A549 (cell line): ENCODE results near the gene TRAPPC10. TPM values are rescaled to one million over a fixed set of nuclear protein-coding genes. Genes with fewer than 3 reads are reported as not detected.
A peak's percentile ranks its signal among the peaks of the same experiment; 100 is the strongest.

Experiments used
- ATAC-seq, 2 experiments: fragments of 200-7000 bp in 1 of 2; fragments of >200 bp in 1 of 2; cut with Nextera tagmentation in 1 of 2; cut with Tn5 transposase in 1 of 2; 3 replicates each; pipeline versions ENCODE4 v1.8.0 to v1.9.1; 2018 to 2020; ENCODE audit warnings: mild to moderate bottlenecking in 1 of 2, moderate library complexity in 1 of 2
- CTCF ChIA-PET: fragments of 300-600 bp; sonication (Branson Sonifier 250); formaldehyde crosslinking; extraction: SDS; loops from one replicate; lab custom pipeline; 2021; ENCODE audit warnings: antibody characterized with exemption, inconsistent platforms; lab: Yijun Ruan, JAX
- POLR2A ChIA-PET: fragments of 350-600 bp; formaldehyde crosslinking; extraction: SDS; loops from one replicate; lab custom pipeline; 2021; ENCODE audit warnings: antibody characterized with exemption, inconsistent platforms; lab: Yijun Ruan, JAX
- DNase-seq, 2 experiments: peaks; one replicate each; pipeline versions ENCODE4 v3.0.0 to v3.0.0-alpha.2; 2011 to 2016; ENCODE audit warnings: low read depth in 1 of 2, low spot score in 1 of 2
- FAIRE-seq: peaks from 2 replicates; lab custom pipeline; 2011; peaks lifted over from hg19 to GRCh38; lab: Jason Lieb, UNC
- H3K27ac ChIP-seq, 2 experiments: fragments of >200 bp; sonication (Bioruptor Twin); formaldehyde crosslinking; 3 replicates each; pipeline ENCODE4 v1.5.1; 2016 to 2017
- H3K4me1 ChIP-seq: fragments of >200 bp; sonication (Bioruptor Twin); formaldehyde crosslinking; 3 replicates; pipeline ENCODE4 v1.6.1; 2016
- H3K4me2 ChIP-seq: fragments of >200 bp; sonication (Bioruptor Twin); formaldehyde crosslinking; 3 replicates; pipeline ENCODE4 v1.6.1; 2016
- H3K4me3 ChIP-seq: fragments of >200 bp; sonication (Bioruptor Twin); formaldehyde crosslinking; 3 replicates; pipeline ENCODE4 v1.5.1; 2016
- H3K9me3 ChIP-seq: fragments of >200 bp; sonication (Bioruptor Twin); formaldehyde crosslinking; 3 replicates; pipeline ENCODE4 v1.6.1; 2016
- BHLHE40 ChIP-seq: IDR thresholded peaks from 2 replicates; pipeline ENCODE4 v1.6.1; 2012; ENCODE audit warnings: low read depth, low read length, inconsistent platforms
- CBX2 ChIP-seq: fragments of 200-600 bp; sonication (generic); IDR thresholded peaks from 2 replicates; pipeline ENCODE4 v1.6.1; 2016; ENCODE audit warnings: low read depth, mild to moderate bottlenecking, borderline replicate concordance
- CEBPB ChIP-seq, 2 experiments: fragments of >200 bp in 1 of 2; sonication (Bioruptor Twin) in 1 of 2; formaldehyde crosslinking in 1 of 2; IDR thresholded peaks; 2 replicates each; pipeline ENCODE4 v1.6.1; 2012 to 2016
- CHD2 ChIP-seq: fragments of 150-350 bp; IDR thresholded peaks from 2 replicates; pipeline ENCODE4 v1.6.1; 2014; ENCODE audit warnings: low read length; ENCODE audit not compliant: partially characterized antibody
- E2F6 ChIP-seq: IDR thresholded peaks from 2 replicates; pipeline ENCODE4 v1.6.1; 2012; ENCODE audit warnings: low read depth, borderline replicate concordance
- FOSB ChIP-seq: fragments of 250-450 bp; sonication (Bioruptor Pico); IDR thresholded peaks from 2 replicates; pipeline ENCODE4 v1.5.0; 2020; ENCODE audit warnings: mild to moderate bottlenecking, moderate library complexity
- FOSL2 ChIP-seq, 2 experiments: fragments of 450-650 bp in 1 of 2; fragments of >200 bp in 1 of 2; sonication (Bioruptor Twin) in 1 of 2; formaldehyde crosslinking; IDR thresholded peaks; 2 replicates each; pipeline versions ENCODE4 v1.5.0 to v1.6.1; 2016 to 2020; ENCODE audit warnings: mild to moderate bottlenecking in 1 of 2, moderate library complexity in 1 of 2
- FOXS1 ChIP-seq: fragments of 250-450 bp; sonication (Bioruptor Pico); IDR thresholded peaks from 2 replicates; pipeline ENCODE4 v1.5.0; 2020; ENCODE audit warnings: mild to moderate bottlenecking, moderate library complexity
- HDAC2 ChIP-seq: fragments of 200-600 bp; sonication (generic); IDR thresholded peaks from 2 replicates; pipeline ENCODE4 v1.6.1; 2016
- HEYL ChIP-seq: fragments of 250-450 bp; sonication (Bioruptor Pico); IDR thresholded peaks from 2 replicates; pipeline ENCODE4 v1.8.0; 2021; ENCODE audit warnings: mild to moderate bottlenecking, moderate library complexity
- HMGXB4 ChIP-seq: fragments of 250-450 bp; sonication (Bioruptor Pico); IDR thresholded peaks from 2 replicates; pipeline ENCODE4 v1.5.0; 2021; ENCODE audit warnings: mild to moderate bottlenecking, moderate library complexity, borderline replicate concordance
- HOXB5 ChIP-seq: fragments of 250-450 bp; sonication (Bioruptor Pico); IDR thresholded peaks from 2 replicates; pipeline ENCODE4 v1.5.0; 2020; ENCODE audit warnings: mild to moderate bottlenecking, moderate library complexity
- JUNB ChIP-seq: fragments of >200 bp; sonication (Bioruptor Twin); formaldehyde crosslinking; IDR thresholded peaks from 2 replicates; pipeline ENCODE4 v1.6.1; 2016
- KDM1A ChIP-seq: fragments of 200-600 bp; sonication (generic); IDR thresholded peaks from 2 replicates; pipeline ENCODE4 v1.6.1; 2016; ENCODE audit warnings: low read depth, mild to moderate bottlenecking
- KDM5A ChIP-seq: fragments of 200-600 bp; sonication (generic); IDR thresholded peaks from 2 replicates; pipeline ENCODE4 v1.6.1; 2016; ENCODE audit warnings: antibody characterized with exemption, mild to moderate bottlenecking
- MAX ChIP-seq: IDR thresholded peaks from 2 replicates; pipeline ENCODE4 v1.6.1; 2012
- MAZ ChIP-seq: fragments of 150-350 bp; IDR thresholded peaks from 2 replicates; pipeline ENCODE4 v1.6.1; 2014; ENCODE audit warnings: antibody characterized with exemption, low read depth, low read length, borderline replicate concordance
- MYC ChIP-seq: IDR thresholded peaks from 2 replicates; pipeline ENCODE4 v1.6.1; 2012; ENCODE audit warnings: mild to moderate bottlenecking, inconsistent platforms, low read length, improper control_type of control experiment, borderline replicate concordance
- NFE2L2 ChIP-seq: fragments of 150-350 bp; conservative IDR thresholded peaks from 2 replicates; pipeline ENCODE4 v1.6.1; 2014; ENCODE audit warnings: low read length
- NPAS2 ChIP-seq: fragments of 250-450 bp; sonication (Bioruptor Pico); IDR thresholded peaks from 2 replicates; pipeline ENCODE4 v1.8.0; 2022; ENCODE audit warnings: mild to moderate bottlenecking, moderate library complexity, borderline replicate concordance
- PBX3 ChIP-seq: IDR thresholded peaks from 2 replicates; pipeline ENCODE4 v1.6.1; 2012
- POLR2A ChIP-seq: IDR thresholded peaks from 2 replicates; pipeline ENCODE4 v1.6.1; 2012; ENCODE audit warnings: mild to moderate bottlenecking, low read length
- RAD21 ChIP-seq, 2 experiments: fragments of >200 bp in 1 of 2; sonication (Bioruptor Twin) in 1 of 2; formaldehyde crosslinking in 1 of 2; IDR thresholded peaks in 1 of 2; conservative IDR thresholded peaks in 1 of 2; 2 replicates in 1 of 2; 3 replicates in 1 of 2; pipeline ENCODE4 v1.6.1; 2012 to 2018; ENCODE audit warnings: inconsistent platforms in 1 of 2
- RCOR1 ChIP-seq: fragments of 150-350 bp; IDR thresholded peaks from 2 replicates; pipeline ENCODE4 v1.6.1; 2014; ENCODE audit warnings: antibody characterized with exemption, low read length, low read depth
- RFX5 ChIP-seq: fragments of 450-650 bp; IDR thresholded peaks from 2 replicates; pipeline ENCODE4 v1.7.1; 2014; ENCODE audit warnings: antibody characterized with exemption, mild to moderate bottlenecking, moderate library complexity
- SMC3 ChIP-seq: fragments of >200 bp; sonication (Bioruptor Twin); formaldehyde crosslinking; IDR thresholded peaks from 3 replicates; pipeline ENCODE4 v1.6.1; 2018; ENCODE audit warnings: inconsistent platforms
- USF2 ChIP-seq: fragments of 450-650 bp; IDR thresholded peaks from 2 replicates; pipeline ENCODE4 v1.6.1; 2014; ENCODE audit warnings: antibody characterized with exemption
- ZSCAN20 ChIP-seq: fragments of 250-450 bp; sonication (Bioruptor Pico); IDR thresholded peaks from 2 replicates; pipeline ENCODE4 v1.8.0; 2022; ENCODE audit warnings: mild to moderate bottlenecking, moderate library complexity
- WGBS: methylation state at CpG from one replicate; pipeline ENCODE4 v1.1.6; 2017; ENCODE audit errors: missing lambda C conversion rate; 5-methylcytosine and 5-hydroxymethylcytosine counted together
- polyA plus RNA-seq, 4 experiments: library from polyadenylated mRNA; depleted of rRNA in 3 of 4; stranded (reverse); fragments of >200 nt; fragmentation: RNase III in 1 of 4; extraction: RNeasy Plus Mini Kit Qiagen cat#74134 plus additional on column Dnase treatment in 1 of 4; gene quantifications; 2 replicates in 3 of 4; 3 replicates in 1 of 4; pipeline ENCODE4 v1.2.3, GENCODE V29; 2011 to 2017

The TRAPPC10 gene
- polyA plus RNA-seq, 2 of the 4 experiments (the other 2 are of a cell fraction): 11.8 to 27.7 TPM

- DNase-seq: no peak
- Histone ChIP-seq H3K4me2 (no peak overlapping the region), H3K4me3 (no peak overlapping the region), H3K27ac (no peak overlapping the region), H3K9me3 (no peaks in the 10 kb centered on the region), H3K4me1 (no peaks in the 10 kb centered on the region)
- FAIRE-seq: no peak
- ChIA-PET POLR2A (no interaction called here), CTCF (no interaction called here)
- no peak for TF ChIP-seq USF2
- no peak for TF ChIP-seq HDAC2
- TF ChIP-seq CEBPB (IDR thresholded peaks at IDR 0.05): no peak
- no peak for TF ChIP-seq ZSCAN20 (CRISPR knock-in tag)
- no peak for TF ChIP-seq JUNB
- TF ChIP-seq MAX: no peak
- TF ChIP-seq PBX3: no peak
- no peak for TF ChIP-seq NFE2L2
- TF ChIP-seq E2F6: no peak
- no peak for TF ChIP-seq CHD2
- no peak for TF ChIP-seq KDM1A
- TF ChIP-seq HOXB5 (CRISPR knock-in tag): no peak
- TF ChIP-seq FOSL2 (IDR thresholded peaks at IDR 0.05): no peak
- TF ChIP-seq FOSL2 (CRISPR knock-in tag; IDR thresholded peaks at IDR 0.05): no peak
- no peak for TF ChIP-seq CBX2
- TF ChIP-seq RAD21 (conservative IDR thresholded peaks at IDR 0.05 in 1 of 2, IDR thresholded peaks at IDR 0.05 in 1 of 2): no peak
- TF ChIP-seq FOSB (CRISPR knock-in tag): no peak
- TF ChIP-seq POLR2A: no peak
- no peak for TF ChIP-seq FOXS1 (CRISPR knock-in tag)
- 96% methylated on average over 18 of the region's 18 CpGs for WGBS
- ATAC-seq: no peak
Observed at GRCh38 chr21:44046734-44047133, 34.6 kb downstream of the TRAPPC10 start.

- ATAC-seq: no peak
- Histone ChIP-seq H3K4me1 (no peaks in the 10 kb centered on the region), H3K9me3 (no peaks in the 10 kb centered on the region), H3K4me2 (no peak overlapping the region)
- WGBS: 88% methylated on average over 7 of the region's 7 CpGs
- CTCF ChIA-PET: interaction anchor here (1.6 kb wide), 1 partner anchor 10 kb away, joined by 4 read pairs; no protein-coding TSS in a partner anchor
- POLR2A ChIA-PET: no interaction called here
- TF ChIP-seq KDM1A: no peak
- TF ChIP-seq RAD21 (conservative IDR thresholded peaks at IDR 0.05 in 1 of 2, IDR thresholded peaks at IDR 0.05 in 1 of 2): no peak
- TF ChIP-seq, all 56 proteins: peak for 0
- FAIRE-seq (no peak), DNase-seq (no peak)
- Histone ChIP-seq H3K27ac (no peak overlapping the region), H3K4me3 (no peak overlapping the region)
Observed at GRCh38 chr21:44047996-44048560, 36.0 kb downstream of the TRAPPC10 start.

- FAIRE-seq (no peak), ATAC-seq (peak in 1 of 2 experiments; percentile 30; a peak in 1 of 6 replicates), DNase-seq (no peak)
- Histone ChIP-seq H3K9me3 (no peaks in the 10 kb centered on the region), H3K27ac (no peak overlapping the region), H3K4me1 (no peaks in the 10 kb centered on the region), H3K4me2 (no peak overlapping the region), H3K4me3 (no peak overlapping the region)
- TF ChIP-seq CEBPB (IDR thresholded peaks at IDR 0.05): no peak
- no peak for TF ChIP-seq RFX5
- TF ChIP-seq RCOR1: no peak
- TF ChIP-seq SMC3: no peak
- no peak for TF ChIP-seq FOSB (CRISPR knock-in tag)
- TF ChIP-seq MYC: no peak
- no peak for TF ChIP-seq HMGXB4 (CRISPR knock-in tag)
- no peak for TF ChIP-seq MAZ
- no peak for TF ChIP-seq CBX2
- TF ChIP-seq CHD2: no peak
- TF ChIP-seq HEYL (CRISPR knock-in tag): no peak
- no peak for TF ChIP-seq USF2
- no peak for TF ChIP-seq HDAC2
- TF ChIP-seq KDM5A: no peak
- TF ChIP-seq NPAS2 (CRISPR knock-in tag): no peak
- no peak for TF ChIP-seq JUNB
- TF ChIP-seq BHLHE40: no peak
- TF ChIP-seq RAD21 (conservative IDR thresholded peaks at IDR 0.05 in 1 of 2, IDR thresholded peaks at IDR 0.05 in 1 of 2): no peak
- WGBS: 86% methylated on average over 5 of the region's 5 CpGs
- ChIA-PET CTCF (interaction anchor here (1.6 kb wide), 1 partner anchor 11 kb away, joined by 4 read pairs; no protein-coding TSS in a partner anchor), POLR2A (no interaction called here)
Observed at GRCh38 chr21:44049182-44049581, 37.1 kb downstream of the TRAPPC10 start.
